Amniotic epithelial cell (primary cell): Measurements from ENCODE around the gene CCDC50.
A peak's percentile ranks its signal among the peaks of the same experiment; 100 is the strongest.

Experiments
- DNase-seq: peaks from one replicate; pipeline ENCODE4 v3.0.0-alpha.2; 2010; ENCODE audit warnings: low read depth

Gene CCDC50

GRCh38 chr3:191328962-191329653 is at the start of gene CCDC50:
TSS of gene CCDC50 (plus strand) at chr3:191329394. CDS start at chr3:191329675, 281 bp downstream.
- peak; percentile 74 for DNase-seq

- DNase-seq = no peak
Observed at GRCh38 chr3:191280111-191280510, 49.1 kb upstream of the CCDC50 start.

- no peak for DNase-seq
Observed at GRCh38 chr3:191280882-191281281, 48.3 kb upstream of the CCDC50 start.

DNA sequence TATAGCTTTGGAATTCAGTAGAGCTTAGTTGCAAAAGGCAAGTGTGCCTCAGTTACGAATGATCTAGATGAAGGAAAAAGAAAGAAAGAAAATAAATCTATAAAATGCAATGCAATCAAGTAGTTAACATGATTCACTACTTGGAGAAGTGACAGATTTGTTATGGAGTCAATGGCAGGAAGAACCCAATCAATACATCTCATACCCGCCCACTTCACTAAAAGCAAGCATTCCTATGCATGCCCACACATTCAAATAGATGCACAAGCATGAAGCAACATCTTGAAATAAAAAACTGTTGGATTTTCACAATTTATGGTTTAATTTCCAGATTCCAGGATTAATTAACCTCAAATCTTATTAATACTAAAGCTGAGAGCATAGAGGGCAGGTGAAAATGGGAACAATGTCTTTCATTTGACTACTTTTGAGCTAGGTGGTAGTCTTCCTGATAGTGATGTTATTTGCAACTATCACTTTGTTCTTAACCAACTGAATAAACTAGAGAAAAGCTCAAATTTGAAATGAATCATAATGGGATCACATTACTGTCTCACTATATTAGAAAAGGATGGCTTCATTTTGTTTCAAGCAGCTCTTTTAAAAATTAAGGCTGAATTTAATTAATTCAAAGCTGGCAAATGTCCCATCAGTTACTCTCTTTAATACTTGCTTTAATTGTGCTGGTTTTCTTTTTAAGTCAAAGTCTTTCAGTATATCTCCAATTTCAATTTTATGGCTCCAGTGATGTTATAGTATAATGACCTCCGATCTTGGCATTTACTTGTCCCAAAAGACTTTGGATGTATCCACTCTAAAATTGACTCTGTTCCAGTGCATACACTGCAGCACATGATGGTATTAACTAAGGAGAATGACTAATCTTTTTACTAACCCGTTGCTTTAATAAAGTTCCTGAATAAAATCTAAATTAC is 46.7 kb upstream of the CCDC50 start:
- no peak for DNase-seq

GRCh38 chr3:191283400-191283799 is 45.8 kb upstream of the CCDC50 start:
- no peak for DNase-seq

GRCh38 chr3:191290311-191291025 is 38.7 kb upstream of the CCDC50 start:
- peak; percentile 12 for DNase-seq

GRCh38 chr3:191292243-191293015 is 36.8 kb upstream of the CCDC50 start:
- no peak for DNase-seq

- no peak for DNase-seq
Observed at GRCh38 chr3:191294291-191294690, 34.9 kb upstream of the CCDC50 start.

DNA sequence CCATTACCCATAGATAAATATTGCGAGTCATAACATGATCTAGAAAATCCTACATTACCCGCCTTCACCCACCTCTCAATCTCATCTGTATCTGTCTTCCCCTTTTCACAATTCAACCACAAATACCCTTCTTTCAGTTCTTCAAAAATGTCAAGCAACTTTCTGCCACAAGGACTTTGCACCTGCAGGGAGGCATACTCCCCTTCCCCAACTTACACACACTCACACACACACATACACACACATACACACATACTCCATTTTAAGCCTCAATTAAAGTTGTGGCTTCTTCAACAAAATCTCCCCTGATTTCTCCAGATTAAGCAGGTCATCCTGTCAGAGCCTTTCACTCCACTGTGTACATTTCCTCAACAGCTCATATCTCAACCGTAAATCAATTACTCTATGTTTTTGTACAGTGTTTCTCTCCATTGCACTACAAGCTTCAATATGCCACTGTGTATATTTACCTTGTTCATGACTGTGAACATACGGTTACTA is 33.1 kb upstream of the CCDC50 start:
- DNase-seq = no peak

GRCh38 chr3:191298846-191299245 is 30.3 kb upstream of the CCDC50 start:
- no peak for DNase-seq

- DNase-seq = no peak
Observed at GRCh38 chr3:191300422-191300821, 28.8 kb upstream of the CCDC50 start.

DNA sequence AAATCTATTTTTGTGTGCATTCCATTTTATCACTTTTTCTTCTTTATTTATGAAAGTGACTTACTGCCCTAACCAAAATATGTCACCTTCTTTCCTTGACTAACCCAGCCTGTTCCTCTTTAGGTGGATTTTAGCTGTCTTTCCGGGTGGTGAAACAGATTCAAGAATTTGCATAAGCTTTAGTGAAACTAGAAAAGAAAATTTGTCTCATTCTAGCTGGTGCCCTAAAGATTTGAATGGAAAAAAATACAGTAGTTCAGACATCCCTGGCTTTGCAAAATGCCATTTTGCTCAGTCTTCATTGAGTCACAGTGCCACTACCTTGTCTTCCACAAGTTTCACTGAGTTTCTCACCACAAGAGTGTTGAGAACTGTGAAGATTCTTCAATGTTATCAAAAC is 28.2 kb upstream of the CCDC50 start:
- no peak for DNase-seq

DNA sequence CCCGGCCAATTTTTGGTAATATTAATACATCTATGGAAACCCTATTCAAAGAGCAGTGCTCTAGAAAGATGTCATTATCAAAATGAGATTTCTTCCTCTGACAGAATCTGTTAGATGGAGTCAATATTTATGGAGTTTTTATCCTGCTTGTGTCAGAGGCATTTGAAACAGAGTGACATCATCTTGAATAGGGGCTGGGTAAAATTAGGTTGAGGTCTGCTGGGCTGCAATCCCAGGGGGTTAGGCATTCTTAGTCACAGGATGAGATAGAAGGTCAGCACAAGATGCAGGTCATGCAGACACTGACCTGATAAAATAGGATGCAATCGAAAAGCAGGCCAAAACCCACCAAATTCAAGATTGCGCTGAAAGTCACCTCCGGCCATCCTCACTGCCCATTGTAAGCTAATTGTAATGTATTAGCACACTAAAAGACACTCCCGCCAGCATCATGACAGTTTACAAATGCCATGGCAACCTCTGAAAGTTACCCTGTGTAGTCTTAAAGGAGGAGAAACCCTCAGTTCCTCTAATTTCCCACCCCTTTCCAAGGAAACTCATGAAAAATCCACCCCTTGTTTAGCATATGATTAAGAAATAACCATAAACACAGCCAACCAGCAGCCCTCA is 27.3 kb upstream of the CCDC50 start:
- no peak for DNase-seq

GRCh38 chr3:191302451-191302850 is 26.7 kb upstream of the CCDC50 start:
- no peak for DNase-seq

DNA sequence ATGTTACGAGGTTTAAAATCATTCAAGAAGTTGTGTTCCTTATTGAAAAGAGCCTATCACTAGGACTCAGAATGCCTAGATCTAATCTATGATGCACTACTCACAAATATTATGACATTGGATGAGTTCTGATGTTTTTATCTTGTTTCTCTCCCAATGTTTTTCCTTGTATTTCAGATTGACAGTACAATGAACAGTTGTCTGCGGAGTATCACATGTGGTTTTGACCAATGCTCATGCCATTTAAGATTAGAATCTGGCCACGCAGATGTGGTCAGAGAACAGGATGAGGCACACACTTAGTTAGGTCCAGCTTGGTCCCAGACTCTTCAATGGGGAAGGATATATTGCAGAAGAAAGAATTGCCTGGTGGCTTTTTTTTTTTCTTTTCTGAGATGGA is 25.6 kb upstream of the CCDC50 start:
- DNase-seq = peak; percentile 78

DNA sequence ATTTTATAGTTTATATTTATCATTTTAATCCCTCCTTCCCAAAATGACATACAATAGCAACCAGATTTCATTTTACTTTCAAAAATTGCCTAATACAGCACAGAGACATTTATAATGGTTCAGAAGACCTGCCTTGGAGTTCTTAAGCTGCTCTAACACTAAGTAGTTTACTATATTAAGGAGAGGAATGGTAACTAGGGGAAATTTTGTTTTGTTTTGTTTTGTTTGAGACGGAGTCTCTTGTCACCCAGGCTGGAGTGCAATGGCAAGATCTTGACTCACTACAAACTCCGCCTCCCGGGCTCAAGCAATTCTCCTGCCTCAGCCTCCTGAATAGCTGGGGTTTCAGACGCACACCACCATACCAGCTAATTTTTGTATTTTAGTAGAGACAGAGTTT is 22.8 kb upstream of the CCDC50 start:
- DNase-seq = no peak

GRCh38 chr3:191307341-191307740 is 21.9 kb upstream of the CCDC50 start:
- no peak for DNase-seq

DNA sequence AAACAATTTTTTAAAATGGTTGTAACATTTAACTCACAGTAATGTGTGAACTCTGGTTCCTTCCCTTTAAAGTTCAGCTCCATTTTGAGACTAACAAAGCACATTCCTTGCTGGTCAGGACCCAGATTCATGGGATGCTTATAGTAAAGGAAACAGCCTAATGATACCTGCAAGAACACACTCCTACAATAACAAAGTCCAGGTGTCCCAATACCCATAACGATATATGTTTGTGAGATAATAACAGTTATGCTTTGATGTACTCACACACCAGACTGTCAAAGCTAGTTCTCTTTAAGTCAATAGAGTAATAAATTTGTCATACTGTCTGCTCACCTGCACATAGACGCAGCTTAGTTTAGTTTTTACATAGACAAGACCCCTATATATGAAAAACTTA is 15.9 kb upstream of the CCDC50 start:
- DNase-seq = no peak

GRCh38 chr3:191314109-191314728 is 15.0 kb upstream of the CCDC50 start:
- no peak for DNase-seq

DNA sequence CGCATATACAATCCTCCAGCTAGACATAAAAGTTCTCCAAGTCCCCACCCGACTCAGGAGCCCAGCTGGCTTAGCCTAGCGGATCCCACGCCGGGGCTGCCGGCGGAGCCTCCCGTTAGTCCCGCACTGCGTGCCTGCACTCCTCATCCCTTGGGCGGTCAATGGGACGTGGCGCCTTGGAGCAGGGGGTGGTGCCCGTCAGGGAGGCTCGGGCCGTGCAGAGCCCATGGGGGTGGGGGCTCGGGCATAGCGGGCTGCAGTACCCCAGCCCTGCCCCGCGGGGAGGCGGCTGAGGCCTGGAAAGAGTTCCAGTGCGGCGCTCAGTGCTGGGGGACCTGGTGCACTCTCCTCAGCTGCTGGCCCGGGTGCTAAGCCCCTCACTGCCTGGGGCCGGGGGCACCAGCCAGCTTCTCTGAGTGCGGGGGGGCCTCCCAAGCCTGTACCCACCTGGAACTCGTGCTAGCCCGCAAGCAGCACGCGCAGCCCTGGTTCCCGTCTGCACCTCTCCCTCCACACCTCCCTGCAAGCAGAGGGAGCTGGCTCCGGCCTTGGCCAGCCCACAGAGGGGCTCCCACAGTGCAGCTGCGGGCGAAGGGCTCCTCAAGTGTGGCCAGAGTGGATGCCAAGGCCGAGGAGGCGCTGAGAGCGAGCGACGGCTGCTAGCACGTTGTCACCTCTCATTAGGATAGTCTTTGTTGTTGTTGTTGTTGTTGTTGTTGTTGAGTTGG is 12.2 kb upstream of the CCDC50 start:
- DNase-seq = no peak
